ENCODE data around the gene CAMTA2.

CAMTA2 gene

DNA sequence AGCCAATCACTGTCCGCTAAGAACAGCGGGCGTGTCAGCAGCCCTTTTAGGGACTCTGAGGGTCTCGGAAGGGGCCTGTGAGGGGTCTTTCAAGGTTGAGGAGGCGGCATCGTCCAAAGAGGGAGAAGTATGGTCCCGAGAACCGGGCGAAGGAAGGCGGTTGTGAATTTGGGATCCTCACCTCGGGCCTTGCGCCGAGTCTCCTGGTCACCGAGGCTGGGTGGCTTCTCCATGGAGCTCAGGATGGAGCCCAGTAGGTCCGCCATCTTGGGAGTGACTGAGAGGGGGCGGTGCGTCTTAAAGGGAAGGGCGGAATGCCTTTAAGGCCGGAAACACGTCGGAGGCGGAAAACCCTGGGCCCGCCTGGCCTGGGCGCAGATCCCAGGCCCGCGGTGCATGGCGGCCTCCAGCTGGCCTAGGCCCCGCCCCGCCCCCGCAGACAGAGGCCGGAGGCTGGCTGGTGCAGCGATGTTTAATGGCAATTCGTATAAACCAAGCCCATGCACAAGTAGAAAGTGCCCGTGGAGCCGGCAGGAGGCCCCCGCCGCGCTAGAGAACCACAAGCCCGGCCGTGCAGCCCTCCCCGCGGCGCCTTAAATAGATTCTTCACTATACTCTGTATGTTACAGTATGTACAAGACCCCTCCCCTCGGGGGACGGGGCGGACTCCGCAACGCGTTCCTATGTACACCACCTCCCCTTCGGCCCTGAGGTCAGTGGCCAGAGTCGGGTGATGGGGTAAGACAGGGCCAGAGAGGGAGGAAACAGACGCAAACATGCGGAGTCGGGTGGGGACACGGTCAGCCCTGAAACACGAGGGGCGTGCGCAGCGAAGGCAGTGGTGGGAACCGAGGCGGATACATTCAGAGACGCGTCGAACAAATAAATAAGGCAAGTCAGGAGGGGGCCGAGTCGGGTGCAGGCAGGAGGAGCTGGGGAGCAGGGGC lies 19.7 kb downstream of the CAMTA2 start, which contains the start of gene SPAG7:
Gene SPAG7, minus strand, starts transcription at position 279 of the 947 bp plus-strand sequence. Its CDS starts 13 bp downstream, at position 266.
- DNase-seq, result peak; percentile 96

DNA sequence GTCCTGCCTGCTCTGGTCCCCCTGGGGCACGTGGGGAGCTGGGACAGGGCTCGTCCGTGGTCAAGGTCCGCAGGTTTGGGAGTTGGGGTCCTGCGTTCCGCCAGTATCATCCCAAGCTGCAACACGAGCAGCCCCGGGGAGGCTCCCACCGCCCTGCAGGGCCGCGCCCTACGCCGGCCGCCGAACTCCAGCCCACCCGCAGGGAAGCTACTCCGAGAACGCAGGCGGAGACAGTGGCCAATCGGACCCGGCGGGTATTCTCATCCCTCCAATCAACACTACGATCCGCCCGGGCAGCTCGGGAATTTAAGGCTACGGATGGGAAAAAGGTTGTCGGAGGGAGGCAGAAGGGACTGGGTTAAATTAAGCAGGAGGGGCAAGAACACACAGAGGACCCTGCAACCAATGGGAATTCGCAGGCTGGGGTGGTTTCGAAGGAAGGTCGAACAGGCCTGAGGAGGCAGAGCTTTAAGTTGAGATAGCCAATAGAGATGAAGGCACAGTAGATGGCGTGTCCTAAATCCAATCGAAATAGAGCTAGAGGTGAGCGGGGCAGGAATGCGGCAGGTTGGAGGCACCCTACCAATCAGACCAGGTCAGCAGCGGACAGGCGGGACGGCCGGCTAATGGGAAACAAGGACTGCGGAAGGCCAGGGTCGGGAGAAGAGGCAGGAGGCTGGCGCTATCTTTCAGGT lies 20.5 kb downstream of the CAMTA2 start:
- peak; percentile 99 for DNase-seq

DNA sequence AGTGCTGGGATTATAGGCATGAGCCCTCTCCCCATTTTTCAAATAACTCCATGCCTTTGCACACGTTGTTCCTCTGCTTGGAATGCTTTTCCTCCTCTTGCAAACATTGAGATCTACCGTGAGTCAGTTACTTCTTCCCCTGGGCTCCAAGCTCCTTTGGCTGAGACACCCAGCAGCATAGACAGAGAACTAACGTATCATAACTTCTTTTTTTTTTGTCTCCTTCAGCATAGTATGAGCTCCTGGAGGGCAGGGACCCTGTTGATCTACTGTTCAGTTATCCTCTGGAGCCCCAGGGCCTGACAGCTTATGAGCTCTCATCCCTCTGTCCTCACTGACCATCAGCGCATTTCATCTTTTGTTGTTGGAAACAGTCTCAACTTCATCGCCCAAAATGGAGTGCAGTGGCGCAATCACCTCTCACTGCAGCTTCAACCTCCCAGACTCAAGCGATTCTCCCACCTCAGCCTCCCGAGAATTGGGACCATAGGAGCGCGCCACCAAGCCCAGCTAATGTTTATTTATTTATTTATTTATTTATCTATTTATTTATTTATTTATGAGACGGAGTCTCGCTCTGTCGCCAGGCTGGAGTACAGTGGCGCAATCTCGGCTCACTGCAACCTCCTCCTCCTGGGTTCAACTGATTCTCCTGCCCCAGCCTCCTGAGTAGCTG lies 22.0 kb downstream of the CAMTA2 start:
- DNase-seq, result no peak

DNA sequence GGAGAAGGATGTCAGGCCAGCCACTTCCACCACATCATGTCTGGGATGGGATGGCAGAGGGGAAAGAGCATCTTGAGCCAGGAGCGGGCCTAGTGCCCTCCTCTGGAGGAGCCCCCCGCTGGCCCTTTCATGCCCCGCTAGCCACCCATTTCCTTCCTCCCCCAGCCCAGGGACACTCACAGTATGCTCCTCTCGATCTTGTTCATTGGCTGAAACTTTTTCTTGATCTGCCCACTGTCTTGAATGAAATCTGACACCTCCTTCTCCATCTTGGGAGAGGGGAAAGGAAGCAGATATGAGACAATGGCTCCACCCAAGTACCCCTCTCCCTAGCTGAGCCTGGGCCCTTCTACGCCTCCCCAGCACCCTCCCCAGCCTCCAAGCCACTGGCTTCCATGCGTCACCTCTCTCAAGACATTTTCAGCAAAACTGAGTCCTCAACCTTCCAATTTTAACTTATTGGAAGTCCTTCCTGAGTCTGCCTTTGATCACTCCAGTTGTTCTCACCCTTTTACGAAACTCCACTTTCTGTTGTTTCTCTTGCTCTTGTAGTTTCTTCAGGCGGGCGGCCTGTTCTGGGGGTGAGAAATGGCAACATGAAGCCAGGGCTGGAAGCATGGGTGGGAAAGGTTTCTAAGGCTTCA lies 27.1 kb downstream of the CAMTA2 start:
- DNase-seq, result no peak

DNA sequence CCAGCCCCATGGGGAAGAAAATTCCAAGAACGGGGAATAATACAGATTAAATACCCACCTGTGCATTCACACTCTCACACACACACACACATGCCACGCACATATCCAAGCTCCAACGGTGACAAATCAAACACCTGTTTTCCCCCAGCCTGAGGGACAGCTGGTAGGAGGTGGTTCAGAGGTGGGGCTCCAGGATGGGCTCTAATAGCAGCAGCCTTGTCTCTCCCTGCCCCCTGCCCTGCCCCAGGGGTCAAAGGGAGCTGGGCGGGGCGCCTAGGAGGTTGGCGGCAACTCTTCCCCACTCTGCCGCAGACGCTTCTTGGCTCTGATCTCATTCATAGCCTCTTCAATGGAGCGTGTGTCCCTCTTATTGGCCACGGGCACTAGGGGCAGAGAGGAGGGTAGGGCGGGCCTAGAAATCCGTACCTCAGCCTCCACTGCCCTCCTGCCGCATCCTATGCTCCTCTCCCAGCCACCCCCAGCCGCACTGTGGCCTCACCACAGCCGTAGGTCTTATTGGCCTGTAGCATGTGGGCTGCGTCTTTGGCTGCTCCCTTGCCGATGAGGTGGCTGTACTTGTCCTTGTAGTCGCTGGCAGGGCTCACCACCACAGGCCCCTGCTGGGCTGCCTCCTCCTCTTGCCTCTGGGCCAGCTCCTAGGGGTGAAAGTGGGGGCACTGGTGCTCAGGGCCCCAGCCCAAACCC lies 28.1 kb downstream of the CAMTA2 start:
- DNase-seq, result no peak

DNA sequence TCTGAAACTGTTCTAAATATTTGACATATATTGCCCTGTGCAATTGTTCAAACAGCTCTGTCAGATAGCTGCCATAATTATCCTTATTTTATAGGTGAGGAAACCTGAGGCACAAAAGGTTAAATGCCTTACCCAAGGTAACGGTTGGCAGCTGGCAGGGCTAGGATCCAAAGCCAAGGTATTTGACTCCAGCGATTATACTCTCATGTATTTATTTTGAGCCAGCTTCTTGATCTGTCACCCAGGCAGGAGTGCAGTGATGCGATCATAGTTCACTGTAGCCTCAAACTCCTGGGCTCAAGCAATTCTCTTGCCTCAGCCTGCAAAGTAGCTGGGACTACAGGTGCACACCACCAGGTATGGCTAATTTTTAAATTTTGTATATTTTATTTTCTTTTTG lies 29.4 kb downstream of the CAMTA2 start:
- DNase-seq, result no peak

DNA sequence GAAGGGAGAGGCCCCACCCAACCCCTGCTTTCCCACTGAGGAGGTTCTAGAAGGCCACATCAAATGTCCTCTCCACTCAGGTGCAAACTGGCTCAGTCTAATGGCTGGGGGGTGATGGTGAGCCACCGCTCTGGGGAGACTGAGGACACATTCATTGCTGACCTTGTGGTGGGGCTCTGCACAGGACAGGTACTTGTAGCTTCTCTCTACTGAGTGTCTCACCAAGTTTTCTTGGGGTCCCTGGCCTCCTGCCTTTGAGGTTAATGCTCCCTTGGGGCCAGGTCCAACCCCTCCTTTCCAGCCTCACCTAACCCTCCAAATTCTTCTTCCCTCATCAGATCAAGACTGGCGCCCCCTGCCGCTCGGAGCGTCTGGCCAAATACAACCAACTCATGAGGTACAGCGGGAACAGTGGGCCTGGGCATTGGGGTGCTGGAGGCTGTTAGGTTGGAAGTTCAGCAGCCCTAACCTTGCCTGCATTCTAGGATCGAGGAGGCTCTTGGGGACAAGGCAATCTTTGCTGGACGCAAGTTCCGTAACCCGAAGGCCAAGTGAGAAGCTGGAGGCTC lies 30.9 kb downstream of the CAMTA2 start:
- DNase-seq, result peak; percentile 56

DNA sequence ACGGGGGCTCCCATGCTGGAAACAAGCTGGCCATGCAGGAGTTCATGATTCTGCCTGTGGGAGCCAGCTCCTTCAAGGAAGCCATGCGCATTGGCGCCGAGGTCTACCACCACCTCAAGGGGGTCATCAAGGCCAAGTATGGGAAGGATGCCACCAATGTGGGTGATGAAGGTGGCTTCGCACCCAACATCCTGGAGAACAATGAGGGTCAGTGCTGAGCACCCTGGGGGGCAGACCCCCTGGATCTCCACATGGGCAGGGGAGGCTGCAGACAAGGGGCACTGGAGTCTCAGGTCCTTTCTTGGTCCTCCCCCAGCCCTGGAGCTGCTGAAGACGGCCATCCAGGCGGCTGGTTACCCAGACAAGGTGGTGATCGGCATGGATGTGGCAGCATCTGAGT lies 32.4 kb downstream of the CAMTA2 start:
- no peak for DNase-seq

DNA sequence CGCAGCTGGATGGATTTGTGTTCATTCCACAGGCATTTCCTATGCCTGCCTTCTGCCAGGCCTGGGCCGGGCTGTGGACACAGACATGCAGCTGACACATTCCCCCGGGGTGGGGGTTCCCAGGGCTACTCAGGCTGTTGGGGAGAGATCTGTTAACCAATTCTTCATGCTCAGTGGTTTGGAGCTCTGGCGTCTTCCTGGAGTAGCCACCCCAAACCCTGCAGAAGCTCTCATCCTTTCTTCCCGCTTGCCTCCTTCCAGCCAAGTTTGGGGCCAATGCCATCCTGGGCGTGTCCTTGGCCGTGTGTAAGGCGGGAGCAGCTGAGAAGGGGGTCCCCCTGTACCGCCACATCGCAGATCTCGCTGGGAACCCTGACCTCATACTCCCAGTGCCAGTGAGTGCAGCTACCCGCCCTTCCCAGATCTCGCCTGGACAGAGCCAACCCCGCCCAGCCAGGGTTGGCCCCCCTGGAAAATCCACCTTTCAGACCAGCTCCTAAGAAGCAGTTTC lies 34.0 kb downstream of the CAMTA2 start:
- DNase-seq, result no peak

DNA sequence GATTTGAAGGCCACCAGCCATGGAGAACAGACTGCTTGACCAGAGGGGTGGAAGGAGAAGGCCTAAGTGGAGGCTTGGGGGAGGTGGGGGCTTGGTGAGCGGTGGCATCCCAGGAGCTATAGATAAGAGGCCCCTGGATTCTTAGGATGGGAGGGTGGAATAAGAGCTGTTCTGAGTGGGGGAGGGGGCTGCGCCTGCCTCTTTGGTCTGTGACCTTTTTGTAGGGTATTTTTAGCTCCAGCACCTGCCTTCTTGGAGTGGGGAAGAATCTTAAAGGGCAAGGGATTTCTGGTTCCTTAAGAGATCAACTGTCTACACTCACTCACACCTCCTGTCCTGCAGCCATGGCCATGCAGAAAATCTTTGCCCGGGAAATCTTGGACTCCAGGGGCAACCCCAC lies 36.0 kb downstream of the CAMTA2 start:
- no peak for DNase-seq

DNA sequence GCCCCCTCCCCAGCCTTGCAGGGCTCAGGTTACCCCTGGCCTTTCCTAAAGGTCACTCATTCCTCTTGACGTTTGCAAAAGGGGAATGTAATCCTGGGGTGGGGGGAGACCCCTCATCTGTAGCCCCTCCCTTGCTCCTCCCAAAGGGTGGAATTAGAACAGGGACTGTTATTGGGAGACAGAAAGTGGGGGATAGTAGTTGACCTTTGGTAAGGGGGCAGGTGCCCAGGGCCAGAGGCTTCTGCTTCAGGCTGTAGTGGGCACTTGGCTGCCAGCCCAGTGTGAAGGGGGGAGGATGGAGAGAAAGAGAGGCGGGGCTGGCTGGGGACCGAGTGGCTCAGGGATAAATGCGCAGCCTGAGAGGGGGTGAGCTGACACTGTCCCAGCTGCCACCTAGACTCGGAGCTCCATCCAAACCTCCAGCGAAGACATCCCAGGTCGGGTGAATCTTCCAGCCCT lies 36.7 kb downstream of the CAMTA2 start, which contains the start of gene ENO3:
Gene ENO3, plus strand, starts transcription at position 374 of the 459 bp plus-strand sequence. CDS start 711 bp downstream, outside the sequence.
- no peak for DNase-seq

DNA sequence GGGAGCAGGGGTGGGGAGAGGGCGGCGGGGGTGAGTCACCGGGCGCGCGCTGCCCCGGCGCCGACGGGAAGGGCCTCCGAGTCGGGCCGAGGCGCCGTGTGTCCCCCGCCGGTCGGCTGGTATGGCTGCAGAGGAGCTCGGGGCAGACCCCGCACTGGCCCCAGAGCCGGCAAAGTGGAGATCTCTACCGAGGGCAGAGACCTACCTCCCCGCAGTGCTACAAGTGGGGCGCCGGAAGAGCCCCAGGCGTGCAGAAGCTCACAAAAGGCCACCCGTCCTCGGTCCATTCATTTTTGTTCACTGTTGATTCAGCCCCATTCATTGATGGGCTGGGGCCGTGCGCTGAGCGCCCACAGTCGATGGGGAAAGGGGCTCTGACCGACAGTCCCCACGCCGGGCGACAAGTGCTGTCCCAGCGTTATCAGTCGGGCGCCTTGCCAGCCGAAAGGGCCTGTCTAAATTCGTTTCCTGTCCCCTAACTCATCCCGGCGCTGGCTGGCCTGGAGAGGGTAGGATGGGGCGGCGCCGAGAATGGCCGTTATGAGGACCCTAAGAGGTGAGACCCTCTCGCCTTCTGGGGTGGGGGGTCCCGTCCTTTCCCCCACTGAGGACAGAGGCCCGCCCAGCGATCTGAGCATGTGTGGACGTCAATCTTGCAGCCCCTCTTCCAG lies 37.3 kb downstream of the CAMTA2 start:
- DNase-seq, result no peak

DNA sequence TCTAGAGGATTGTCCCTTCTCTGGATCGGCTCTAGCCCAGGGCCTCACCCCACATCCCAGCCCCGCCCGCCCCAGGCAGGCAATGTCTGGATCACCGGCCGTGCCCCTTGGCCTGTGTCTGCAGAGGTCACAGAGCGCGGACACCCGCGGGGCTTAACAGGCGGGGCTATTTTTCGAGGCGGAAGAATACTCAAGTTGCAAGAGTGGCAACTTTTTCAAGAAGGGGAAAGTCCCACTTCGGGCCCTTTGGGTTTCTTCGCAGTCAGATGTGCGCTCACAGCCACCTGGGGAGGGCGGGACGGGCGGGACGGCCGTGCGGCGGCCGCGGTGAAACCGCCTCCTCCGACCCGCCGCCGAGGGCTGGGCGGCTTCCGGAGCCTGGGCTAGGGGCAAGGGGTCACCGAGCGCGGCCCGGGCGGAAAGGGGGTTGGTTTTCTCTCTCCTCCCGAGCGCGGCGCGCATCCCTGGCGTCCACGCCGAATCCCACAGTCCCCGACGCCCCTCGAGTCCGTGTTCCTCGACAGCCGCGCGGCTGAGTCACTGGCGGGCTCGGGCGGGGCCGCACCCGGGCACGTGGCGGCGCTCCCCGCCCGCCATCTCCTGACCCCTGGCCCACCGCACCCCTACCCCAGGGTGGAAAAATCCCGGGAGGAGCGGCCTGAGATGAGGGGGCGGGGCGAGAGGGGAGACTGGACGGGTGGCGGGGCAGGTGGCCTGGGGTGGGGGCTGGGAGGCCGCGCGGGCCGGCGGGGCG lies 38.0 kb downstream of the CAMTA2 start:
- DNase-seq, result peak; percentile 88

DNA sequence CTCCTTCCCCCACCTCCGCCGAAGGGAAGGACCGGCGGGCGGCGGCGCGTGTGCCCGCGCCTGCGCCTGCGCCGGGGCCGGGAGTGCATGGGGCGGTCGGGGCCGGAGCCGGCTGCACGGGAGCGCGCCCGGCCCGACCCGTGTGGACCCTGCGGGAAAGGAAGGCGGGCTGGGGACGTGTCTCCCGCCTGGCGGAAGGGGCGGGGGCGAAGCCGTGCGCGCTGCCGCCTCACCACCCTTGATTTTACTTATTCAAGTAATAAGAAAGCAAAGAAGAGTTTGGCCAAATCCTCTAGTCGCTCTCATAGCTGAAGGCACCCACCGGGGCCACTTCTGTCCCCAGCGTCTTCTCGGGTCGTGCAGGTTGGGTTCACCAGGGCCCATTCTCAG lies 38.5 kb downstream of the CAMTA2 start:
- DNase-seq, result peak; percentile 79

DNA sequence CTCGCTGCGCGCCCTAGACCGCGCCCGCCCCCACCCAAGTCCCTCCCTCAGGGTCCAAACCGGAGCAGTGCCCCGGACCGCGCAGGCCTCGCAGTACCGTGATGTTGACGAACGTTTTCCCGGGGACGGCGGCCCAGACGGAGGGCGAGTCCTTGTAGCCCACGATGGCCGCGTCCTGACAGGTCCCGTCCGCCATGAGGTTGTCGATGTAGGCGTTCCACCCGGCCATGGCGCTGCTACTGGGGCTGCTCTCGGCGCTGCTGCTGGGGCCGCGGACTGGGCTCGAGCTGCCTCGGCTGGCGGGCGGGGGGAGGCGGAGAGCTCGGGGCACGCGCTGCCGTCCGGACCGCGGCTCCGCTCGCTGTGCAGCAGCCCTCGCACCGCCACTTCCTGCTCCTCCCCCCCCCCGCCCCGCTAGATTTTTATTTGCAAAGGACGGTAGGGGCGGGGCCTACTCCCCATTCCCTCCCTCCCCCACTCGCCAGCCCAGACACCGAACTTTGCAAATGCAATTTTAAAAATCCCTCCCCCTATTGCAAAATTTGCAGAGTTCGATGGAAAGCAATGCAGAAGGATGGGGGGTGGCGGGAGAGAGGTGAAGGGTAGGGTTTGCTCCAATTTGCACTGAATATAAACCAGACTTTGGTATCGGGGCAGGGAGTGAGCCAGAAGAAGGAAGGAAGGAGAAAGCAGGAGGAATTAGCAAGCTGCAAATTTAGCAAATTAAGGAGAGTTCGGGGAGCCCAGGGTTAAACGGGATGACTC lies 39.1 kb downstream of the CAMTA2 start, which contains the start of gene PFN1:
Gene PFN1, minus strand, starts transcription at position 365 of the 765 bp plus-strand sequence. Its CDS starts 136 bp downstream, at position 229.
- peak; percentile 94 for DNase-seq

DNA sequence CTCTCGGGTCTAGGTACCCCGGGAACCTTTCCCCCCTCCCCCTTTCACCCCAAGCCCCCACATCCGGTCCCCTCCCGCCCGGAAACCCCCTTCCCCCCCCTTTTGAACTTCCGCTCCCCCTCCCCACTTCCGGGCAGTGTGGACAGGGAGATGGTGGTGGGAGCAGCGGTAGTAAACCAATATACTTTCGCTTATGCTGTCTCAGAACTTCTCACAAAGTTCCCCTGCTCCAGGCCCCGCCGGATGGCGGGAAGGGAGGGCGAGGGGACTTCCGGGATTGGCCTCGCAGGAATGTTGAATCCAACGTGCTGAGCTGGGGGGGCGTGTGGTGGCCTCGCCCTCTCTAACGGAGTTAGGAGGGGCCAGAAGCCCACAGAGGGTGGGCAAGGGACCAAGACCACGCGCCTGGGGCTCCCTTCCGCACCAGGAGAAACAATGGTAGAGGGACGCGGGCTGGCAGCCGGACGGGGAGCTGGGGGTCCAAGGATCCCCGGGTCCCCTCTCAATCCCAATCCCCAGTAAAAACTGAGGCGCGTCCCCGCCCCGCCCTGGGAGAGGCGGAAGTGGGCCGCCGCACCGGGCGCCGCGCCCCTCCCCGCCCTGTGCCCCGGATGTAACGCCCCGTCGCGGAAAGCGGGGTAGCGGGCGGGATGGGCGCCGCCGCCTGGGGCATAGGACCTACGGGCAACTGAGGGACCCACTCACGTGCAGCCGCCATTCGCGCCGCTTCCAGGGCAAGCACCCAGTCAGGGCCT lies 39.9 kb downstream of the CAMTA2 start:
- peak; percentile 75 for DNase-seq

DNA sequence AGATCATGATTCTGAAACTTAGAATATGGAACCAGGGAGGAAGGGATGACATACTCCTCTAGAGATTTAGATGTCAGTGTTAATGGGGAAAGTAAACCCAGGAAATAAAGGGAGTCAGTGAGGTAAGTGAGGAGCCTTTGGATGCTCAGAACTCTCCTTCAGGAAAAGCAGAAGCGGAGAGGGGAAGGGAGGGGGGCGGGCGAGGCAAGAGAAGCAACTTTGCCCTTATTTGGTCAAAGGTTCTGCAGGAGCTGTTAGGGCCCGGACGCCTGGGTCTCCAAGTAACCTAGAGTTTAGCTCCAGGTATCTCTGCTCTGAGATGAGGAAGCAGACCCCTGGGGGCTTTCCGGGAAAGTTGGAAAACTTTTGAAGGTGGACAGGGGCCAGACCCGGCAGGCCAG lies 40.5 kb downstream of the CAMTA2 start:
- DNase-seq, result no peak

DNA sequence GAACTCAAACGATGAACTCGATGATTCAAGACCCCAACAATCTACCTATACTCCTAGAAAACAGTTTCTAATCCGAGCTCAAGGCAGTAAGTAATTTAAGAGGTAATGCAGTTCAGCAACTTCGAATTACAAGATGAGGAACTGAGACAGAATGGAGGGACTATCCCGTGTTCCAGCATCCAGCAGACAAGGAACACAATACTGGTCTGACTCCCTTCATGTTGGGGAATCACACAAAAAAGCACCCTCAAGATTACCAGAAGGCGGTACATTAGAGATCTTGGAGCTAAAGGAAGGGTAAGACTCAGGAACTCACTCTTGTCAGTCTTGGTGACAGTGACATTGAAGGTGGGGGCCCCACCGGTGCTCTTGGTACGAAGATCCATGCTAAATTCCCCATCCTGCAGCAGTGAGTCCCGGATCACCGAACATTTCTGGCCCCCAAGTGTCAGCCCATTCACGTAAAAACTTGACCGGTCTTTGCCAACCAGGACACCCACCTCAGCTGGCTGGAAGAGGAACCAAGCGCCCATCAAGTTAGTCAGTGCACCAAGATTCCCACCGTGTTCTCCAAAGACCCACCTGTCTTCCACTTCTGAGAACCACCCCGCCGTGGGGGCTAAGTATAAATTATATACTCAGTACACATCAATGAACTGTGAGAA lies 41.0 kb downstream of the CAMTA2 start:
- no peak for DNase-seq
